CD4-positive, alpha-beta T cell treated with Interferon alpha-2 for 1 hour (primary cell): ENCODE measurements around the gene PFDN2.
A peak's percentile ranks its signal among the peaks of the same experiment; 100 is the strongest.
"Not testable (repeated sequence)": the region's sequence is repeated elsewhere in the genome, so short reads cannot be mapped to it uniquely, and the experiment has no call there.

Experiments
- DNase-seq, 2 donors: peaks; one replicate each; pipeline ENCODE4 v3.0.0-alpha.2; 2020 to 2022

The PFDN2 gene

DNA sequence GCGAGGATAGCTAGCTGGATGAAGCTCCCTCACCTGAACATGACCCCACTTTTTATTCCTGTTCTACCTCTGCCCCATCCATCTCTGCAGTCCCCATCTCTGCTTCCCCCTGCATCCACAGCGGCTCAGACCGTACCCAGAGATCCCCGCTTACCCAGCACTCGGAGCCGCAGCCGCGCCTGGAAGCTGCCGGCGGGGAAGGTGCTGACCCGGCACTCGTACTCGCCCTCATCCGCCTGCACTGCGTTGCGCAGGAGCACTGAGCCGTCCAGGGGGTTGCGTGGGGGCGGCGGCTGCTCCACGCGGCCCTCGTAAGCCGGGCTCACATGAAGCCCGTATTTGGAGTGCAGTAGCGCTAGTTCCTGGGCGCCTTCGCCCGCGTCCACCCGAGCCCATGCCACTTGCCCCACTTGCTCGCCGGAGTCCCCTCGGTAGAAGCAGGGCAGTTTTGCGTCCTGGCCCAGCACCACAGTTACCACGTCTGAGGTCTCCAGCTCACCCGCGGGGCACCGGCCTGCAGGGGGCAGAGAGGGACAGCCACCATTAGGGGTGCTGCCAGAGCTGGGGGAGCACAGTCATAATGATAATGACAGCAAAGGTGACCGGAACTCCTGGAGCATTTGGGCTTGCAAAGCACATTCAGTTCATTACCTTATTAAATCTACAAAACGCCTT lies 38.3 kb downstream of the PFDN2 start:
- DNase-seq, result no peak

GRCh38 chr1:161077426-161077825 lies 40.4 kb downstream of the PFDN2 start:
- DNase-seq, result no peak

GRCh38 chr1:161076410-161076809 lies 41.4 kb downstream of the PFDN2 start:
- no peak for DNase-seq

DNA sequence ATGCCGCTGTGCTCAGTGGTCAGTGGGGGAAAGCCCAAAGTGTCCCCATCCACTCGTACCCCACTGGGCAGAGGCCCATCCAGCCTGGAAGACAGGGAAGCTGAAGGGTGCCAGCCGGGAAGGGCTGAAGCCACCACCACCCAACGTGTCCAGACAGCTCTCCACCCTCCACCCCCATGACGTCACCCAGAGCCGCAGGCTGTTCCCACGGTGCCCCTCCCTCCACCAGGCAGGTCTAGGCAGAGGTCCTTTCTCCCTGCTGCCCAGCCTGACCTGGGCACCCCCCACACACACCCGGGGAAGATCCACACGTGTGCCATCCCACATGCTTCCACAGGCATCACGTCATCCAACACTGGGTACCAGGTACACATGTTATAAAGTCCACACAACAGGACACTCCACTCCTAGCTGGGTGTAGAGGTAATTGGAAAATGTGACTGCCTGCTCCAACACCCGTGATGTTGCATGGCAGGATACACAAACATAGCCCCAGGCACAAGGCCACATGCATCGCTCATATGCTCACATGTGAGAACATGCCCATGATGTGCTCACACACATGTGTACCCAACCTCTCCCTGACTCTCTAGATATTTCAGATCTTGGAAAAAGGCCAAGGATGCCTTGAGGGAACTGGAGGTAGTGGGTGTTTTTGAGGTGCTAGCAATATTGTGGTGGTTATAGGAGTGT lies 43.0 kb downstream of the PFDN2 start:
- DNase-seq, result no peak

DNA sequence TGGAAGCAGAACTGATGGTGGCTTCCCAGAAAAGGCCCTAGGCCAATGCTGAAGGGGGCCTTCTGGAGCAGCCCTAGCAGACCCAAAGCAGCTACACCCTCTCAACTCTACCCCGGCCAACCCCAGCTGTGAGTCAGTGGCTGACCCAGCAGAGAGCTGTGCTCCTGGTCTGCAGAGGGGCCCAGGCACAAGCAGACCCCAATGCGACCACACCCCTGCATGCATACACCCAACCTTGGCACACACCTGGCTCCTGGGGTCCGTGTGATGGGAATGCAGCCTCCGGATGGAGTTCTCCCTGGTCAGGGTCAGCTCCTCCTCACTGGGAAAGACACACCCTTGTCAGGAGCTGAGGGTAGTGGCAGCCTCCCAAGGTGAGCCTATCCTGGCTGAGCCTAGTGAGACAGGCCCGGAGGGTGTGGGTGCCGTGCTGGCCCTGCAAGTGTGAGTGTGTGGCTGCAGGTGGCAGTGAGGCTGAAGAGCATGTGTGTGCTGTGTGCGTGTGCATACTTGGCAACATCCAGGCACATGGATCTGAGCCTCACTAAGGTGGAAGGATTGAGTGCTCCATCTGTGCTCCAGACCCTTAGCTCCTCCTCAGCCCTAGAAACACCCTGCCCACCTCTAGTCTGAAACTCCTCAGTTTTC lies 44.2 kb downstream of the PFDN2 start:
- no peak for DNase-seq

DNA sequence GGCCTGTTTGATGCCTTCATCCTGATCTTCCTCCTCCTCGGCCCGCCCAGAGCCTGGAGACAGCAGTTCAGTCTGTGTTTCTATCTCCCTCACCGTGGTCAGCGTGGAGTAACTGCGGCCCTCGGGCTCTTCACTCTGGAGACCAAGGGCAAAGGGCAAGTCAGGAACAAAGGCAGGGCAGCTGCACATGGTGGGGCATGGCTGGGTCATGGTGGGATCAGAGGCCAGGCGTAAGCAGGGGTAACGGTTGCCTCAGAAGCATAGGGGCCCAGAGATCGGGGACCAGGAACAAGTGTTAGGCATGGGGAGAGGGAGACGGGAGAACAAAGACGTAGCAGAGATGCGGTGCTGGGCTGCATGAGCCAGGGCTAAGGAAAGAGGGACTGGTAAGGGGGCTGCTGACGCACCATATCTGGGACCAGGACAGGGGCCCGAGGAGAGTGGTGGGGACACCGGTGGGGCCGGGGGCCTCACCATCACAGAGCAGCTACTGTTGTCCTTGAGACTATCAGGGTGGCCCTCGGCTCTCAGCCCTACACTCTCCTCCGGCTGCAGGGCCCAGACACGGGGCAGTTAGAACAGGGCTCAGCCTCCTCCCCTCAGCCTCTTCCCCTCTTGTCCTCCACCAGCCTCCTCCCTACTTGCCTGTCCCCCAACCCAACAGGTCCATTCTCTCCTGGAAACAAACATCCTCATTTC lies 44.9 kb downstream of the PFDN2 start:
- DNase-seq, result no peak

GRCh38 chr1:161071886-161072371 lies 45.9 kb downstream of the PFDN2 start:
- peak; percentile 63 to 65 for DNase-seq

GRCh38 chr1:161070761-161071160 lies 47.1 kb downstream of the PFDN2 start:
- DNase-seq, result no peak

DNA sequence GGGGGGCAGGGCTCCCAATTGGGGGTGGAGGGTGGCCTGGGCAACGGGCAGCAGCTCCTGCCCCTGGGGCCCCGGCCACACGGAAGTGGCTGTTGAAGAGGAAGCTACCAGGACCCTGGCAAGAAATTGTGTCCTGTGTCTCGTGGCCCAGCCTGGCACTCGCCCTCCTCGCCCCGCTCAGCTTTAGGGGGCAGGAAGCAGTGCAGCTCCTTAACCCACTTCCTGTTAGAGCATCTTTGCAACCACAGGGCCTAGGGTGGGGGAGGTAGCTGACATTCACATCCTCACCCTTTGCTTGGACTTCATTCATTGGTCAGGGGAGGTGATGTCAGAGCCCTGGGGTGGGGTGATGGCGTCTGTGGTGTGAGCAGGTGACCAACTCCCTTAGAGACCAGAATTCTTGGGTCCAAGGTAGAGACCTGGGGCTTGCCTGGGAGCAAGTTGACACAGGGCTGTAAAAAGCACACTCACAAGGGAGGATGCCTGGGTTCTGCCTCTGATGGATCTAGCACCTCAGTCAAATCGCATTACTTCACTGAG lies 48.0 kb downstream of the PFDN2 start, which contains the start of gene ARHGAP30:
ARHGAP30 (minus strand) TSS at position 161 of the 540 bp plus-strand sequence. CDS start 267 bp downstream, outside the sequence.
- peak; percentile 93 to 94 for DNase-seq

DNA sequence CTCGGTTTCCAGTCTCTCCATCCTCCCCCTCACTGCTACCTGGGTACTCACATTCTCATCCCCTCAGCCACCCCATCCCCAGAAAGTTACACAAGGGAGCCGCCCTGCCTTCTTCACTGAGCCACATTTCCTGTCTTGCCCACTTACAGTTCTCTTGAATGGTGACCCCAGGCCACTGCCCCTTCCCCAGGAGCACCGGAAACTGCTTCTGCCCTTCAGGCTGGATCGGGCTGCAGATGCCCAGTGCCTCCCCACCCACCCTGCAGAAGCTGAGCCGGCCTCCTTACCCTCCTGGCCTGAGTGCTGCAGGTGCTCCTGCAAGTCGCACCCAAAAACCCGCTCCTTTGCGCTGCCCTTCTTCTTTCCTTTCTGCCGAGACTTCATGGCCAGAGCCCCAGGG lies 48.6 kb downstream of the PFDN2 start:
- DNase-seq, result peak in 1 of 2 donors; percentile 30

- peak; percentile 92 to 93 for DNase-seq
These were observed 49.3 kb downstream of the PFDN2 start for GRCh38 chr1:161068306-161069234.

DNA sequence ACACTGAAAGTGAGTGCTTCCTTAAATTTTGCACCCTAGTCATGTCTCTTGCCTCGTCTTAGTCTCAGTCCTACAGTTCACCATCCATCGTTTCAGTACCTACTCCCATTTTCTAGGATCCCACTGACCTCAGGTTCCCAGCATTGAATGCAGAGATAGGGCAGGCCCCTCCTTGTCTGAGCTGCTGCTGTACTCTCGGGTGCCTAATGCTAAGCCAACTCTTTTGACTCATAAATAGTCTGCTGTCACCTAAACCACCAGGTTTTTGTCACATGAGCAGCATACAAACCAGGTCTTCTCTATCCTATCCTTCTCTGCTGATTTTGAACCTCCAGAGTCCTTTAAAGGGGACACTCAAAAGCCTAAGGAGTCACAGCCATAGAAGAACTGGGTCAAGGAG lies 51.1 kb downstream of the PFDN2 start:
- peak in 1 of 2 donors; percentile 23 for DNase-seq

DNA sequence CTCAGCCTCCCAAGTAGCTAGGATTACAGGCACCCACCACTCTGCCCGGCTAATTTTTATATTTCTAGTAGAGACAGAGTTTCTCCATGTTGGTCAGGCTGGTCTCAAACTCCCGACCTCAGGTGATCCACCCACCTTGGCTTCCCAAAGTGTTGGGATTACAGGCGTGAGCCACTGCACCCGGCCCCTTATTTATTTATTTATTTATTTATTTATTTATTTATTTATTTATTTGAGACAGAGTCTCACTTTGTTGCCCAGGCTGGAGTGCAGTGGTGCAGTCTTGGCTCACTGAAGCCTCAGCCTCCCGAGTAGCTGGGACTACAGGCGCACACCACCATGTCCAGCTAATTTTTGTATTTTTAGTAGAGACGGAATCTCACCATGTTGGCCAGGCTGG lies 52.2 kb downstream of the PFDN2 start:
- not testable (repeated sequence) for DNase-seq

DNA sequence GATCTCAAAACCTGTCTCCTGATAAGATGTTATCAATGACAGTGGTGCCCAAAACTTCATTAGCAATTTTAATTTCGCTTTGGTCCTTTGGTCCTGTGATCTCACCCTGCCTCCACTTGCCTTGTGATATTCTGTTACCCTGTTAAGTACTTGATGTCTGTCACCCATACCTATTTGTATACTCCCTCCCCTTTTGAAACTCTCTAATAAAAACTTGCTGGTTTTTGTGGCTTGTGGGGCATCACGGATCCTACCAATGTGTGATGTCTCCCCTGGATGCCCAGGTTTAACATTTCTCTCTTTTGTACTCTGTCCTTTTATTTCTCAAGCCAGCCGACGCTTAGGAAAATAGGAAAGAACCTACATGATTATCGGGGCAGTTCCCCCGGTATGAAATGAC lies 53.9 kb downstream of the PFDN2 start:
- peak in 1 of 2 donors; percentile 32 for DNase-seq

GRCh38 chr1:161061419-161061818 lies 56.4 kb downstream of the PFDN2 start:
- DNase-seq, result no peak

- no peak for DNase-seq
These were observed 58.5 kb downstream of the PFDN2 start for GRCh38 chr1:161059293-161059692.

- no peak for DNase-seq
These were observed 63.0 kb downstream of the PFDN2 start for GRCh38 chr1:161054805-161055204.

- DNase-seq, result no peak
These were observed 63.6 kb downstream of the PFDN2 start for GRCh38 chr1:161054232-161054631.

- DNase-seq, result no peak
These were observed 64.9 kb downstream of the PFDN2 start for GRCh38 chr1:161052899-161053298.

DNA sequence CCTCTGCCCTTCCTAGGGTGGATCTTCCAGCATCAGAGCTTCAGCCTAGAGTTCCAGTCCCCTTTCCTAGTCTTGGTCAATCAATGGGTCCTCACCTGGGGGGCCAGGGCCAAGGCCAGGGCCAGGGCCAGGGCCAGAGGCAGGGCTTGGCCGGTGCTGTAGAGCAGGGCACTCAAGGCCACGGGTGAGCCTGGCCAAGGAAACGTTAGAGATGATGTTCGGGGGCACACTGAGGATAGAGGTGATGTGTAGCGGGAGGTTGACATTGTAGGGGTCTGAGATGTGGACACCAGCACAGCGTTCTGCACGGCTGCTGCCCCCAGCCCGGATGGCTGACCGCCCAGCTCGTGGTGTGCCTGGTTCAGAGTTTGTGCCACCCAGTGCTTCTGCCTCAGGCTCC lies 66.6 kb downstream of the PFDN2 start:
- no peak for DNase-seq
